ENCODE results near the gene VRK1. TPM values are rescaled to one million over a fixed set of nuclear protein-coding genes. Genes with fewer than 3 reads are reported as not detected.
"Not testable (repeated sequence)": the region's sequence is repeated elsewhere in the genome, so short reads cannot be mapped to it uniquely, and the experiment has no call there.

Gene VRK1
- total RNA-seq, 4 donors from 2014 or later = 11.3 to 18.2 (median 16.7) TPM

GRCh38 chr14:96761066-96761465 lies 36.1 kb upstream of the VRK1 start:
- no peaks in the 10 kb centered on the region for H3K36me3 ChIP-seq
- TF ChIP-seq POLR2AphosphoS5 (IDR thresholded peaks at IDR 0.05) (no peak), POLR2A (IDR thresholded peaks at IDR 0.05) (no peak), EP300 (IDR thresholded peaks at IDR 0.05) (no peak)
- TF ChIP-seq, protein P1, sequence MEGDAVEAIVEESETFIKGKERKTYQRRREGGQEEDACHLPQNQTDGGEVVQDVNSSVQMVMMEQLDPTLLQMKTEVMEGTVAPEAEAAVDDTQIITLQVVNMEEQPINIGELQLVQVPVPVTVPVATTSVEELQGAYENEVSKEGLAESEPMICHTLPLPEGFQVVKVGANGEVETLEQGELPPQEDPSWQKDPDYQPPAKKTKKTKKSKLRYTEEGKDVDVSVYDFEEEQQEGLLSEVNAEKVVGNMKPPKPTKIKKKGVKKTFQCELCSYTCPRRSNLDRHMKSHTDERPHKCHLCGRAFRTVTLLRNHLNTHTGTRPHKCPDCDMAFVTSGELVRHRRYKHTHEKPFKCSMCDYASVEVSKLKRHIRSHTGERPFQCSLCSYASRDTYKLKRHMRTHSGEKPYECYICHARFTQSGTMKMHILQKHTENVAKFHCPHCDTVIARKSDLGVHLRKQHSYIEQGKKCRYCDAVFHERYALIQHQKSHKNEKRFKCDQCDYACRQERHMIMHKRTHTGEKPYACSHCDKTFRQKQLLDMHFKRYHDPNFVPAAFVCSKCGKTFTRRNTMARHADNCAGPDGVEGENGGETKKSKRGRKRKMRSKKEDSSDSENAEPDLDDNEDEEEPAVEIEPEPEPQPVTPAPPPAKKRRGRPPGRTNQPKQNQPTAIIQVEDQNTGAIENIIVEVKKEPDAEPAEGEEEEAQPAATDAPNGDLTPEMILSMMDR (IDR thresholded peaks at IDR 0.05) = no peak
- no peaks in the 10 kb centered on the region for H3K4me1 ChIP-seq
- WGBS, 2 donors (ENCODE audit: low coverage in 1 of 2) = 80 to 86% methylated on average over 1 to 5 of the region's 6 CpGs
- ATAC-seq = no peak
- no peak overlapping the region for H3K4me3 ChIP-seq
- no peak overlapping the region for H3K27ac ChIP-seq
- H3K27me3 ChIP-seq = peaks cover 6% of the 10 kb centered on the region
- H3K9me3 ChIP-seq = no peaks in the 10 kb centered on the region

GRCh38 chr14:96762650-96763049 lies 34.5 kb upstream of the VRK1 start:
- WGBS, 2 donors (ENCODE audit: low coverage in 1 of 2) = 7 to 8% methylated on average over 3 of the region's 3 CpGs
- Histone ChIP-seq H3K4me1 (no peaks in the 10 kb centered on the region), H3K27me3 (no peaks in the 10 kb centered on the region), H3K27ac (no peak overlapping the region), H3K4me3 (no peak overlapping the region), H3K36me3 (no peaks in the 10 kb centered on the region), H3K9me3 (no peaks in the 10 kb centered on the region)
- peak; percentile 39 for ATAC-seq
- TF ChIP-seq POLR2A (IDR thresholded peaks at IDR 0.05) (no peak), EP300 (IDR thresholded peaks at IDR 0.05) (no peak), POLR2AphosphoS5 (IDR thresholded peaks at IDR 0.05) (no peak)
- TF ChIP-seq, protein P1 (IDR thresholded peaks at IDR 0.05) = no peak

GRCh38 chr14:96764012-96764411 lies 33.2 kb upstream of the VRK1 start:
- WGBS, 2 donors (ENCODE audit: low coverage in 1 of 2) = 73 to 78% methylated on average over 3 to 4 of the region's 7 CpGs
- Histone ChIP-seq H3K27ac (no peak overlapping the region), H3K27me3 (no peaks in the 10 kb centered on the region), H3K4me3 (no peak overlapping the region), H3K4me1 (no peaks in the 10 kb centered on the region), H3K36me3 (no peaks in the 10 kb centered on the region), H3K9me3 (no peaks in the 10 kb centered on the region)
- TF ChIP-seq POLR2AphosphoS5 (IDR thresholded peaks at IDR 0.05) = no peak
- TF ChIP-seq, protein P1 (IDR thresholded peaks at IDR 0.05) = no peak
- no peak for TF ChIP-seq EP300 (IDR thresholded peaks at IDR 0.05)
- no peak for TF ChIP-seq POLR2A (IDR thresholded peaks at IDR 0.05)
- ATAC-seq = no peak

GRCh38 chr14:96765205-96765604 lies 32.0 kb upstream of the VRK1 start:
- H3K27ac ChIP-seq, H3K4me1 ChIP-seq, H3K4me3 ChIP-seq, H3K9me3 ChIP-seq, ATAC-seq, H3K36me3 ChIP-seq: not testable (repeated sequence)
- WGBS, 2 donors (ENCODE audit: low coverage in 1 of 2) = no CpG with 5 or more reads among the region's 1 CpG
- peaks cover 12% of the 10 kb centered on the region for H3K27me3 ChIP-seq

GRCh38 chr14:96772929-96773328 lies 24.3 kb upstream of the VRK1 start:
- TF ChIP-seq POLR2AphosphoS5 (IDR thresholded peaks at IDR 0.05) (no peak), POLR2A (IDR thresholded peaks at IDR 0.05) (no peak), EP300 (IDR thresholded peaks at IDR 0.05) (no peak)
- TF ChIP-seq, protein P1 (IDR thresholded peaks at IDR 0.05) = no peak
- H3K27ac ChIP-seq = no peak overlapping the region
- H3K4me3 ChIP-seq = no peak overlapping the region
- no peaks in the 10 kb centered on the region for H3K9me3 ChIP-seq
- no peaks in the 10 kb centered on the region for H3K36me3 ChIP-seq
- H3K27me3 ChIP-seq = peaks cover 27% of the 10 kb centered on the region
- H3K4me1 ChIP-seq = no peaks in the 10 kb centered on the region
- ATAC-seq = no peak
- WGBS, 2 donors (ENCODE audit: low coverage in 1 of 2) = 80 to 87% methylated on average over 5 of the region's 5 CpGs
